Endothelial cell of umbilical vein (primary cell): ENCODE results near the gene TMEM164. TPM values are rescaled to one million over a fixed set of nuclear protein-coding genes. Genes with fewer than 3 reads are reported as not detected.

ENCODE experiments used
- BruUV-seq: library from RNA; stranded (reverse); fragments of 400-500 nt; replicated peaks from 2 replicates; lab custom pipeline; 2021; lab: Mats Ljungman, UMichigan
- CTCF ChIA-PET: fragments of 300-600, 350-600 bp; sonication (Branson Sonifier 250); formaldehyde crosslinking; loops from one replicate; lab custom pipeline; 2021; ENCODE audit warnings: antibody characterized with exemption, inconsistent platforms; lab: Charles Lee
- POLR2A ChIA-PET: fragments of 300-600, 350-600 bp; sonication (Branson Sonifier 250); formaldehyde crosslinking; loops from one replicate; lab custom pipeline; 2021; ENCODE audit warnings: antibody characterized with exemption, inconsistent platforms; lab: Charles Lee
- DNase-seq: peaks from one replicate; pipeline ENCODE4 v3.0.0-alpha.2; 2011; ENCODE audit warnings: low read depth, low spot score
- FAIRE-seq: peaks from 2 replicates; lab custom pipeline; 2011; peaks lifted over from hg19 to GRCh38; lab: Jason Lieb, UNC
- H2AFZ ChIP-seq: 2 replicates; pipeline ENCODE4 v1.6.0; 2012; ENCODE audit warnings: low read depth, low read length, control low read depth, inconsistent platforms
- H3K27ac ChIP-seq: 2 replicates; pipeline ENCODE4 v1.5.1; 2011; ENCODE audit warnings: low read depth, mild to moderate bottlenecking, control low read depth, low read length, moderate library complexity; ENCODE audit not compliant: insufficient read depth
- H3K27me3 ChIP-seq, 2 experiments: 2 replicates each; pipeline versions ENCODE4 v1.6.0 to v1.6.1; 2011; ENCODE audit warnings: low read length in 2 of 2, mixed read lengths in 1 of 2; ENCODE audit not compliant: control insufficient read depth in 2 of 2, insufficient read depth in 2 of 2
- H3K36me3 ChIP-seq, 2 experiments: 2 replicates in 1 of 2; 3 replicates in 1 of 2; pipeline ENCODE4 v1.5.1; 2011; ENCODE audit warnings: low read length in 2 of 2, mild to moderate bottlenecking in 1 of 2, moderate library complexity in 1 of 2; ENCODE audit not compliant: control insufficient read depth in 2 of 2, insufficient read depth in 2 of 2; ENCODE audit errors: extremely low read depth in 1 of 2
- H3K4me1 ChIP-seq: 3 replicates; pipeline ENCODE4 v1.5.1; 2011; ENCODE audit warnings: mild to moderate bottlenecking, low read length; ENCODE audit not compliant: control insufficient read depth, insufficient read depth; ENCODE audit errors: extremely low read depth
- H3K4me2 ChIP-seq: 2 replicates; pipeline ENCODE4 v1.6.1; 2011; ENCODE audit warnings: low read length, control low read depth, mixed read lengths; ENCODE audit not compliant: insufficient read depth
- H3K4me3 ChIP-seq, 3 experiments: fragments of 200-600 bp in 1 of 3; sonication (generic), shearing (Covaris generic) in 1 of 3; replicated peaks in 1 of 3; 2 replicates each; pipeline ENCODE4 v1.5.1; 2011 to 2016; ENCODE audit warnings: control low read depth in 3 of 3, low read length in 3 of 3, mild to moderate bottlenecking in 2 of 3, inconsistent platforms in 1 of 3, low read depth in 1 of 3, moderate library complexity in 1 of 3; ENCODE audit not compliant: insufficient read depth in 1 of 3
- H3K79me2 ChIP-seq: 2 replicates; pipeline ENCODE4 v1.6.0; 2012; ENCODE audit warnings: low read length, inconsistent platforms; ENCODE audit not compliant: control insufficient read depth, insufficient read depth
- H3K9ac ChIP-seq: replicated peaks from 2 replicates; pipeline ENCODE3; 2011; ENCODE audit warnings: low read length, control low read depth; ENCODE audit not compliant: insufficient read depth; ENCODE audit errors: extremely low read depth
- H3K9me1 ChIP-seq: replicated peaks from 3 replicates; pipeline ENCODE4 v1.6.0; 2011; ENCODE audit warnings: mild to moderate bottlenecking, low read length; ENCODE audit not compliant: control insufficient read depth, insufficient read depth; ENCODE audit errors: extremely low read depth
- H3K9me3 ChIP-seq: replicated peaks from 2 replicates; pipeline ENCODE4 v1.5.1; 2012; ENCODE audit warnings: low read length, inconsistent platforms; ENCODE audit not compliant: control insufficient read depth, insufficient read depth
- H4K20me1 ChIP-seq: replicated peaks from 2 replicates; pipeline ENCODE3; 2011; ENCODE audit warnings: mild to moderate bottlenecking, low read length; ENCODE audit not compliant: control insufficient read depth, insufficient read depth; ENCODE audit errors: extremely low read depth
- EZH2 ChIP-seq: IDR thresholded peaks from 2 replicates; pipeline ENCODE4 v1.6.1; 2012; ENCODE audit warnings: borderline replicate concordance, low read depth, mild to moderate bottlenecking, moderate library complexity, low read length, inconsistent platforms; ENCODE audit not compliant: severe bottlenecking
- FOS ChIP-seq: IDR thresholded peaks from 2 replicates; pipeline ENCODE4 v1.6.1; 2011; ENCODE audit warnings: mild to moderate bottlenecking, low read length, moderate library complexity, borderline replicate concordance; ENCODE audit not compliant: insufficient read depth
- GATA2 ChIP-seq: IDR thresholded peaks from 2 replicates; pipeline ENCODE4 v1.7.0; 2011; ENCODE audit warnings: low read depth, mild to moderate bottlenecking, moderate library complexity, mixed read lengths, low read length; ENCODE audit not compliant: insufficient read length, insufficient read depth
- JUN ChIP-seq: IDR thresholded peaks from 2 replicates; pipeline ENCODE4 v1.6.1; 2011; ENCODE audit warnings: borderline replicate concordance, low read depth; ENCODE audit not compliant: insufficient read length, insufficient read depth
- MYC ChIP-seq: IDR thresholded peaks from one replicate; pipeline ENCODE4 v1.6.1; 2011; ENCODE audit warnings: mild to moderate bottlenecking, low read depth, low read length
- POLR2A ChIP-seq: IDR thresholded peaks from 2 replicates; pipeline ENCODE4 v1.6.1; 2012; ENCODE audit warnings: low read depth, mild to moderate bottlenecking, control low read depth, low read length
- POLR2AphosphoS5 ChIP-seq: IDR thresholded peaks from 2 replicates; pipeline ENCODE4 v1.6.1; 2012; ENCODE audit warnings: low read depth, mild to moderate bottlenecking, control low read depth, low read length, moderate library complexity; ENCODE audit not compliant: insufficient read depth
- dilution Hi-C: fragments of 300-500 bp; cut with MboI; formaldehyde crosslinking; loops from one replicate; pipeline ENCODE4 v1.15.0; 2019; ENCODE audit warnings: low sequenced_read_pairs; ENCODE audit not compliant: extremely low pct_ligation_motif_present
- intact Hi-C: fragments of 100-400 bp; cut with micrococcal nuclease; formaldehyde crosslinking; loops from one replicate; pipeline ENCODE4 v1.10.0; 2022
- polyA plus RNA-seq, 4 experiments: library from polyadenylated mRNA; depleted of rRNA in 3 of 4; stranded (reverse) in 3 of 4; unstranded in 1 of 4; fragments of >200 nt; gene quantifications; 2 replicates each; pipeline versions ENCODE4 v1.2.1 to v1.2.3, GENCODE V29; 2011 to 2012; ENCODE audit warnings: missing spikeins in 1 of 4
- total RNA-seq: library from RNA; stranded (reverse); gene quantifications from 2 replicates; pipeline ENCODE4 v1.2.3, GENCODE V29; 2021
- TF ChIP-seq, protein P1 (sequence below): IDR thresholded peaks from 2 replicates; pipeline ENCODE4 v1.6.1; 2011; ENCODE audit not compliant: insufficient read depth, insufficient read length
- TF ChIP-seq, protein P2 (sequence below), 2 donors: IDR thresholded peaks; 1 replicate in 1 of 2; 2 replicates in 1 of 2; pipeline ENCODE4 v1.5.1; 2011; ENCODE audit warnings: low read length in 2 of 2, mild to moderate bottlenecking in 2 of 2, moderate library complexity in 2 of 2, control low read depth in 1 of 2, inconsistent platforms in 1 of 2, low read depth in 1 of 2; ENCODE audit not compliant: insufficient read depth in 1 of 2; ENCODE audit errors: extremely low read depth in 1 of 2

Gene TMEM164
- total and polyA plus RNA-seq, 2 donors (not counting 3 experiments of a cell fraction or from before 2014, with no cell fraction given): 12.8 to 22.2 TPM

DNA sequence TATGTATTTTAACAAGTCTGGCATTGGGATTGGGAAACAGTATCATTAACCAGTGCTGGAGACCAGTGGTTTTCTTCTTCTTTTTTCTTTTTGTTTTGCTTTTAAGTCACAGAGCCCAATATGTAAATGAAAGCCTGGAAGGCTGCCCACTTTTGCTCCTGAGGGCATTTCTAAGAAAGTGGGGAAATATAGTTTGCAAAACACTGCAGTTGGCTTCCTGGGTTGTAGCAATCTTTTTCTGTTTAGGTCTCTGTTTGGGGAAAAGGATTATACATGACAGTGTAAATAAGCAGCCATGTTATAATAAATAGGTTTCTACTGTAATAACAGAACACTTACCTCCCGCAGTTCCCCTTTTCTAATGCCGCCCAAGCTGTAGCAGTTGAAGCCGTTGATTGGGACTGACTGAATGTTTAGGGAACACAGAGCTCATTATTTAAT is 105.5 kb downstream of the TMEM164 start:
- Histone ChIP-seq H3K9me3 (no peaks in the 10 kb centered on the region), H3K9me1 (no peaks in the 10 kb centered on the region), H4K20me1 (no peaks in the 10 kb centered on the region), H3K4me3 (no peak overlapping the region), H3K4me1 (no peaks in the 10 kb centered on the region), H3K27me3 (no peaks in the 10 kb centered on the region), H3K79me2 (no peaks in the 10 kb centered on the region), H3K9ac (no peak overlapping the region), H3K27ac (no peak overlapping the region), H3K4me2 (no peak overlapping the region), H2AFZ (no peak overlapping the region), H3K36me3 (no peaks in the 10 kb centered on the region)
- peak; percentile 57 for FAIRE-seq
- ChIA-PET CTCF (no interaction called here), POLR2A (no interaction called here)
- intact Hi-C loops: no loop called here
- DNase-seq: no peak
- TF ChIP-seq, protein P1, sequence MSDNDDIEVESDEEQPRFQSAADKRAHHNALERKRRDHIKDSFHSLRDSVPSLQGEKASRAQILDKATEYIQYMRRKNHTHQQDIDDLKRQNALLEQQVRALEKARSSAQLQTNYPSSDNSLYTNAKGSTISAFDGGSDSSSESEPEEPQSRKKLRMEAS: no peak
- TF ChIP-seq FOS: no peak
- TF ChIP-seq, protein P2, sequence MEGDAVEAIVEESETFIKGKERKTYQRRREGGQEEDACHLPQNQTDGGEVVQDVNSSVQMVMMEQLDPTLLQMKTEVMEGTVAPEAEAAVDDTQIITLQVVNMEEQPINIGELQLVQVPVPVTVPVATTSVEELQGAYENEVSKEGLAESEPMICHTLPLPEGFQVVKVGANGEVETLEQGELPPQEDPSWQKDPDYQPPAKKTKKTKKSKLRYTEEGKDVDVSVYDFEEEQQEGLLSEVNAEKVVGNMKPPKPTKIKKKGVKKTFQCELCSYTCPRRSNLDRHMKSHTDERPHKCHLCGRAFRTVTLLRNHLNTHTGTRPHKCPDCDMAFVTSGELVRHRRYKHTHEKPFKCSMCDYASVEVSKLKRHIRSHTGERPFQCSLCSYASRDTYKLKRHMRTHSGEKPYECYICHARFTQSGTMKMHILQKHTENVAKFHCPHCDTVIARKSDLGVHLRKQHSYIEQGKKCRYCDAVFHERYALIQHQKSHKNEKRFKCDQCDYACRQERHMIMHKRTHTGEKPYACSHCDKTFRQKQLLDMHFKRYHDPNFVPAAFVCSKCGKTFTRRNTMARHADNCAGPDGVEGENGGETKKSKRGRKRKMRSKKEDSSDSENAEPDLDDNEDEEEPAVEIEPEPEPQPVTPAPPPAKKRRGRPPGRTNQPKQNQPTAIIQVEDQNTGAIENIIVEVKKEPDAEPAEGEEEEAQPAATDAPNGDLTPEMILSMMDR (IDR thresholded peaks at IDR 0.05; ENCODE audit: extremely low read depth in 1 of 2, insufficient read depth in 1 of 2, low read depth in 1 of 2, low read length in 2 of 2): no peak
- TF ChIP-seq GATA2: no peak
- TF ChIP-seq POLR2A: no peak
- no peak for TF ChIP-seq MYC
- no peak for TF ChIP-seq POLR2AphosphoS5
- TF ChIP-seq JUN: no peak
- no peak for TF ChIP-seq EZH2
- dilution Hi-C loops: no loop called here
- no TSS peak for BruUV-seq
